ENCODE measurements around the gene UPF1.

UPF1 gene

DNA sequence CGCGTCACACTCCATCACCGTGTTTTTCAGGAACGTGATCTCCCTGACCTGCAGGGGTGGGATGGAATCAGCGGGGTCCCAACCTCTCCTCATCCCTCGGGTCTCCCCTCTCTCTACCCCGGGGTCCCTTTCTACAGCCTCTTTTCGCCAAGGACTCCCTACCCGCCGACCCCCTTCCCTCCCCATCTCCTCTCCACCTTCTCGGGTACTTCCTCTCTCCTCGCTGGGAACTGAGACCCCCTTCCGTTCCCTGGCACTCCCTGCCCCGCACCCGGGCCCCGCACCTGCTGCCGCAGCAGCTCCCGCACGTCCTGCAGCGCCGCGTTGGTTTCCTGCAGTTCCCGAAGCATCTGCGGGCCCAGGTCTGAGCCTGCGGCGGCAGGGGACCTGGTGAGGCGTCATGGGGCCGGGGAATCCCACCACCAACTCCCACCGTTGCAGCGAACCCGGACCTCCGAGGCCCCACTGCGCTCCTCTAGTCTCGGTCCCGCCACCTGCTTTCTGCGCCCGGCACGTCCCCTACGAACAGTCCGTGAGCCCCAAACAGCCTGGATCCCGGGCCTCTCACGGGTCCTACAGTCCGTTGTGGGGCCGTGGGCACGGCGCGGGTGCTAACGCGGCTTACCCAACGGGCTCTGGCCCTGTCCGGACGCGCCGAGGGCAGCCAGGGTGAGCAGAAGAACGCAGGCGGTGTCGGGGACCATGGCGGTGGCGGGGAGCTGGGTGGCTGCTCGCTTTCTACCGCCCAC is 41.0 kb upstream of the UPF1 start, which contains the start of gene COMP:
Gene COMP, minus strand, starts transcription at position 740 of the 749 bp plus-strand sequence. Its CDS starts 36 bp downstream, at position 704.
- no peak within 1 kb of the TSS for H3K9ac ChIP-seq (ENCODE audit: low read length in 2 of 2)
- H3K9me3 ChIP-seq (ENCODE audit: control insufficient read depth in 2 of 2, low read length in 2 of 2), result no peaks in the 10 kb centered on the region
- no peak within 1 kb of the TSS for H3K27ac ChIP-seq (ENCODE audit: low read length)
- peak within 1 kb of the TSS; percentile 35 to 44 for H3K4me3 ChIP-seq (ENCODE audit: low read length in 2 of 2)
- no peaks in the 10 kb centered on the region for H3K36me3 ChIP-seq (ENCODE audit: control insufficient read depth in 2 of 2, insufficient read depth in 2 of 2, low read length in 2 of 2)
- H3K27me3 ChIP-seq (ENCODE audit: control insufficient read depth in 1 of 2, insufficient read depth in 2 of 2, low read length in 2 of 2), result peaks cover 56 to 75% of the 10 kb centered on the region in 2 donors
- H3K4me1 ChIP-seq (ENCODE audit: control insufficient read depth, insufficient read depth, low read length), result peaks cover 33% of the 10 kb centered on the region

GRCh38 chr19:18791315-18791678 is 40.5 kb upstream of the UPF1 start:
- Histone ChIP-seq H3K4me1 (ENCODE audit: control insufficient read depth, insufficient read depth, low read length) (peaks cover 29% of the 10 kb centered on the region), H3K27me3 (ENCODE audit: control insufficient read depth in 1 of 2, insufficient read depth in 2 of 2, low read length in 2 of 2) (peaks cover 56 to 76% of the 10 kb centered on the region in 2 donors), H3K9ac (ENCODE audit: low read length in 2 of 2) (no peak overlapping the region), H3K9me3 (ENCODE audit: control insufficient read depth in 2 of 2, low read length in 2 of 2) (no peaks in the 10 kb centered on the region), H3K27ac (ENCODE audit: low read length) (no peak overlapping the region), H3K36me3 (ENCODE audit: control insufficient read depth in 2 of 2, insufficient read depth in 2 of 2, low read length in 2 of 2) (no peaks in the 10 kb centered on the region), H3K4me3 (ENCODE audit: low read length in 2 of 2) (no peak overlapping the region)

DNA sequence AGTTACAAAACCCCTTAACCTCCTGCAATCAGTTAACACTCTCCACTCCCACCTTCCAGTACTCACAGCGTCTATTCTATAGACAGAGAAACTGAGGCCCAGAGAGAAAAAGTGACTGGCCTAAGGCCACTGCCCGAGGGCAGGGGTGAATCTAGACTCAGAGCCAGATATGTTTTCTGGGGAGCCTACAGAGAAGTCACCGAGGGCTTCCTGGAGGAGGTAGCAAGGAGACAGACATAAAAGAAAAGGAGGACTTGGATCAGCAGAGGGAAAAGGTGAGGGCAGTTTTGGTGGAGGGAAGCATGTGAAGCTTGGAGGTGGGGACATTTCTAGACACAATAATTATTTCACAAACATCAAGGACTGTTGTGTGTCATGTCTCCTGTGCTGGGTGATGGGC is 39.1 kb upstream of the UPF1 start:
- no peaks in the 10 kb centered on the region for H3K36me3 ChIP-seq (ENCODE audit: control insufficient read depth in 2 of 2, insufficient read depth in 2 of 2, low read length in 2 of 2)
- H3K4me1 ChIP-seq (ENCODE audit: control insufficient read depth, insufficient read depth, low read length), result peaks cover 25% of the 10 kb centered on the region
- no peak overlapping the region for H3K4me3 ChIP-seq (ENCODE audit: low read length in 2 of 2)
- H3K27me3 ChIP-seq (ENCODE audit: control insufficient read depth in 1 of 2, insufficient read depth in 2 of 2, low read length in 2 of 2), result peaks cover 48 to 70% of the 10 kb centered on the region in 2 donors
- H3K9ac ChIP-seq (ENCODE audit: low read length in 2 of 2), result no peak overlapping the region
- no peaks in the 10 kb centered on the region for H3K9me3 ChIP-seq (ENCODE audit: control insufficient read depth in 2 of 2, low read length in 2 of 2)
- no peak overlapping the region for H3K27ac ChIP-seq (ENCODE audit: low read length)

DNA sequence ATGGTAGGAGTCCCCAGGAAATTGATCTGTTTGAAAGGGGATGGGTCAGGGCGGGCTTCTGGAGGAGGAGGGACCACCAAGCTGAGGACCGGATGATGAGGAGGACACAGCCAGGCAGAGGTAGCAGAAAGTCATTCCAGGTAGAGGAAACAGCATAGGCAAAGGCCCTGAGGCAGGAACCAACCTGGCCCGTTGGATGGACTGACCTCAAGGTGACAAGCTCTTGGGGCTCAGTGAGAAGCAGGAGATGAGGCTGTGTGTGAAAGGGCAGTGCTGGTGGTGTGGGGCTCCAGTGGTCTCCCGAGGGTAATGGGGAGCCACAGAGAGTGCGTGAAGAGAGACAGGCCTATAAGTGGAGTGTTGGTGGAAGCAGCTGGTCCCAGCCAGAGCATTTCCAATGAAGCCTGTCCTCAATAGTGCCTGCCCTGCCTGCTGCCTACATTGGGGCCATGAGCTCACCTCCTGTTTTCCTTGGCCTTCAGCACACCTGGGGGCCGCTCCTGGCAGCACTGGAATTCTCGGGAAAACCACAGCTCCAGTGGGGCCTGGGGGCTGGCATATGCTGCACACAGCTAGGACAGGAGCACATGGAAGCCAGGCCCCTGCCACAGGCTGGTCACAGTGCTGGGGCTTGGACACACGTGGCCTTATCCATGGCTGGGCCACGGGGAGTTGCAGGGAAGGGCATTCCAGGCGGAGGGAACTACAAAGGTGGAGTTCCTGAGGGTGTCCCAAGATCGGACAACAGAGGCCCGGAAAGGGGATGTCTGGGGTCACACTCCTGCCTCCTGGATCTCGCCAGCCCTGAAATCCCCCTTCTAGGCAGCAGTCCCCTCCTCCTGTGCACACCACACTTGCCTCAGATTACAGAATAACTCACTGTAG is 38.4 kb upstream of the UPF1 start:
- Histone ChIP-seq H3K9me3 (ENCODE audit: control insufficient read depth in 2 of 2, low read length in 2 of 2) (no peaks in the 10 kb centered on the region), H3K27me3 (ENCODE audit: control insufficient read depth in 1 of 2, insufficient read depth in 2 of 2, low read length in 2 of 2) (peaks cover 50 to 65% of the 10 kb centered on the region in 2 donors), H3K4me1 (ENCODE audit: control insufficient read depth, insufficient read depth, low read length) (peaks cover 25% of the 10 kb centered on the region), H3K36me3 (ENCODE audit: control insufficient read depth in 2 of 2, insufficient read depth in 2 of 2, low read length in 2 of 2) (no peaks in the 10 kb centered on the region), H3K9ac (ENCODE audit: low read length in 2 of 2) (no peak overlapping the region), H3K27ac (ENCODE audit: low read length) (no peak overlapping the region), H3K4me3 (ENCODE audit: low read length in 2 of 2) (no peak overlapping the region)

DNA sequence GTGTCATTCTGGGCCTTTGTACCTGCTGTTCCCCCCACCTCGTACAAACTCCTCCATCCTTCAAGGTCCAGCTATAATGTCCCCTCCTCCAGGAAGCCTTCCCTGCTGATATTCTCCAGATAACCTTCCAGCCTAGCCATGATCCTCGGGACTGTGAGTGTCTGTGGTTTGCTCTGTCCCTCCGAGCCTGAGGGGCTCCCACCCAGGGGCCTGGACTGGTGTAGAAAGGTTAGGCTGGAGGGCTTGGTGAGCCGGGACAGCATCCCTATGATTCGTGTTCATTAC is 37.8 kb upstream of the UPF1 start:
- Histone ChIP-seq H3K27me3 (ENCODE audit: control insufficient read depth in 1 of 2, insufficient read depth in 2 of 2, low read length in 2 of 2) (peaks cover 50 to 59% of the 10 kb centered on the region in 2 donors), H3K27ac (ENCODE audit: low read length) (no peak overlapping the region), H3K9me3 (ENCODE audit: control insufficient read depth in 2 of 2, low read length in 2 of 2) (no peaks in the 10 kb centered on the region), H3K4me1 (ENCODE audit: control insufficient read depth, insufficient read depth, low read length) (peaks cover 21% of the 10 kb centered on the region), H3K36me3 (ENCODE audit: control insufficient read depth in 2 of 2, insufficient read depth in 2 of 2, low read length in 2 of 2) (no peaks in the 10 kb centered on the region), H3K4me3 (ENCODE audit: low read length in 2 of 2) (no peak overlapping the region), H3K9ac (ENCODE audit: low read length in 2 of 2) (no peak overlapping the region)

- Histone ChIP-seq H3K9ac (ENCODE audit: low read length in 2 of 2) (no peak overlapping the region), H3K9me3 (ENCODE audit: control insufficient read depth in 2 of 2, low read length in 2 of 2) (no peaks in the 10 kb centered on the region), H3K36me3 (ENCODE audit: control insufficient read depth in 2 of 2, insufficient read depth in 2 of 2, low read length in 2 of 2) (no peaks in the 10 kb centered on the region), H3K4me1 (ENCODE audit: control insufficient read depth, insufficient read depth, low read length) (peaks cover 16% of the 10 kb centered on the region), H3K4me3 (ENCODE audit: low read length in 2 of 2) (no peak overlapping the region), H3K27me3 (ENCODE audit: control insufficient read depth in 1 of 2, insufficient read depth in 2 of 2, low read length in 2 of 2) (peaks cover 48 to 54% of the 10 kb centered on the region in 2 donors), H3K27ac (ENCODE audit: low read length) (no peak overlapping the region)
Observed at GRCh38 chr19:18794692-18795091, 37.1 kb upstream of the UPF1 start.

DNA sequence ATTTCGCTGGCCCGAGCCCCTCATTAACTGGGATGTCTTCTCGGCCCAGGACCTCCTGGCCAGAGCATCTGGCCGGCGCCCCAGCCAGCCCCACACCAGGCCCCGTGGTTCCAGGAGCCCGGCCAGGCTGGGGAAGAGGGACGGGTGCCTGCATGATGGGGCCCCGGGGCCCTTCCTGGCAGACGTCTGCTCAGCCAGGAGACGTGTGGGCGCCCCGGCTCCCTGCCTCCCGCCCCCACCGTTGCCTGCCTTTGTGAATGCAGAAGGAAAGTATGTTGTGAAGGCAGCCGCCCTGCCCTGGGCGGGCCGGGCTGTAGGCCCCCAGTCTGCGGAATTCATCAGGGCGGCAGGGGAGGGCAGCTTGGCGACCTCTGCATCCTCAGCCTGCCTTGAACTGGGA is 36.2 kb upstream of the UPF1 start:
- Histone ChIP-seq H3K4me1 (ENCODE audit: control insufficient read depth, insufficient read depth, low read length) (peaks cover 11% of the 10 kb centered on the region), H3K27me3 (ENCODE audit: control insufficient read depth in 1 of 2, insufficient read depth in 2 of 2, low read length in 2 of 2) (peaks cover 42 to 49% of the 10 kb centered on the region in 2 donors), H3K36me3 (ENCODE audit: control insufficient read depth in 2 of 2, insufficient read depth in 2 of 2, low read length in 2 of 2) (no peaks in the 10 kb centered on the region), H3K4me3 (ENCODE audit: low read length in 2 of 2) (no peak overlapping the region), H3K9ac (ENCODE audit: low read length in 2 of 2) (no peak overlapping the region), H3K27ac (ENCODE audit: low read length) (no peak overlapping the region), H3K9me3 (ENCODE audit: control insufficient read depth in 2 of 2, low read length in 2 of 2) (no peaks in the 10 kb centered on the region)

- no peak overlapping the region for H3K9ac ChIP-seq (ENCODE audit: low read length in 2 of 2)
- H3K36me3 ChIP-seq (ENCODE audit: control insufficient read depth in 2 of 2, insufficient read depth in 2 of 2, low read length in 2 of 2), result no peaks in the 10 kb centered on the region
- peaks cover 4% of the 10 kb centered on the region for H3K4me1 ChIP-seq (ENCODE audit: control insufficient read depth, insufficient read depth, low read length)
- H3K4me3 ChIP-seq (ENCODE audit: low read length in 2 of 2), result no peak overlapping the region
- H3K9me3 ChIP-seq (ENCODE audit: control insufficient read depth in 2 of 2, low read length in 2 of 2), result no peaks in the 10 kb centered on the region
- H3K27ac ChIP-seq (ENCODE audit: low read length), result no peak overlapping the region
- H3K27me3 ChIP-seq (ENCODE audit: control insufficient read depth in 1 of 2, insufficient read depth in 2 of 2, low read length in 2 of 2), result peaks cover 35 to 42% of the 10 kb centered on the region in 2 donors
Observed at GRCh38 chr19:18796239-18796638, 35.5 kb upstream of the UPF1 start.

- H3K27ac ChIP-seq (ENCODE audit: low read length), result no peak overlapping the region
- no peaks in the 10 kb centered on the region for H3K9me3 ChIP-seq (ENCODE audit: control insufficient read depth in 2 of 2, low read length in 2 of 2)
- no peak overlapping the region for H3K9ac ChIP-seq (ENCODE audit: low read length in 2 of 2)
- H3K4me1 ChIP-seq (ENCODE audit: control insufficient read depth, insufficient read depth, low read length), result peaks cover 2% of the 10 kb centered on the region
- H3K36me3 ChIP-seq (ENCODE audit: control insufficient read depth in 2 of 2, insufficient read depth in 2 of 2, low read length in 2 of 2), result no peaks in the 10 kb centered on the region
- peaks cover 16 to 26% of the 10 kb centered on the region in 2 donors for H3K27me3 ChIP-seq (ENCODE audit: control insufficient read depth in 1 of 2, insufficient read depth in 2 of 2, low read length in 2 of 2)
- no peak overlapping the region for H3K4me3 ChIP-seq (ENCODE audit: low read length in 2 of 2)
Observed at GRCh38 chr19:18798384-18799352, 33.1 kb upstream of the UPF1 start.

DNA sequence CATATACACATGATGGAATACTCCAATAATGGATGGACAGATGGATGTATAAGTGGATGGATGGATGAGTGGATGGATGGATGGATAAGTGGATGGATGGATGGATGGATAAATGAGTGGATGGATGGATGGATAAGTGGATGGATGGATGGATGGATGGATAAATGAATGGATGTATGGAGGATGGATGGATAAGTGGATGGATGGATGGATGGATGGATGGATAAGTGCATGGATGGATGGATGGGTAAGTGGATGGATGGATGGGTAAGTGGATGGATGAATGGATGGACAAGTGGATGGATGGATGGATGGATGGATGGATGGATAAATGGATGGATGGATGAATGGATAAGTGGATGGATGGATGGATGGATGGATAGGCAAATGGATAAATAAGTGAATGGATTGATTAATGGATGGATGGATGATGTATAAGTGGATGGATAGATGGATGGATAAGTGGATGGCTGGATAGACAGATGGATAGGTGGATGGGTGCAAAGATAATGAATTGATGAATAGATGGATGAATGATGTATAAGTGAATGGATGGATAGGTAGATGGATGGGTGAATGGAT is 32.3 kb upstream of the UPF1 start:
- no peak overlapping the region for H3K27ac ChIP-seq (ENCODE audit: low read length)
- no peaks in the 10 kb centered on the region for H3K9me3 ChIP-seq (ENCODE audit: control insufficient read depth in 2 of 2, low read length in 2 of 2)
- peaks cover 15 to 21% of the 10 kb centered on the region in 2 donors for H3K27me3 ChIP-seq (ENCODE audit: control insufficient read depth in 1 of 2, insufficient read depth in 2 of 2, low read length in 2 of 2)
- H3K36me3 ChIP-seq (ENCODE audit: control insufficient read depth in 2 of 2, insufficient read depth in 2 of 2, low read length in 2 of 2), result no peaks in the 10 kb centered on the region
- H3K4me1 ChIP-seq (ENCODE audit: control insufficient read depth, insufficient read depth, low read length), result peaks cover 2% of the 10 kb centered on the region
- no peak overlapping the region for H3K9ac ChIP-seq (ENCODE audit: low read length in 2 of 2)
- no peak overlapping the region for H3K4me3 ChIP-seq (ENCODE audit: low read length in 2 of 2)
